Neural progenitor cell (in vitro differentiated cells): ENCODE results near the gene C9. TPM values are rescaled to one million over a fixed set of nuclear protein-coding genes. Genes with fewer than 3 reads are reported as not detected.
"Not testable (repeated sequence)": the region's sequence is repeated elsewhere in the genome, so short reads cannot be mapped to it uniquely, and the experiment has no call there.

Source experiments
- DNase-seq: peaks from one replicate; pipeline ENCODE4 v3.0.0-alpha.2; 2016; ENCODE audit warnings: low spot score
- H2AFZ ChIP-seq: fragments of 200-600 bp; sonication (generic); replicated peaks from 2 replicates; pipeline ENCODE4 v1.6.1; 2016; ENCODE audit warnings: antibody characterized with exemption
- H3F3A ChIP-seq: fragments of 200-600 bp; sonication (generic); 2 replicates; pipeline ENCODE4 v1.6.1; 2016; ENCODE audit warnings: antibody characterized with exemption, low read depth
- H3K27ac ChIP-seq: fragments of 200-600 bp; sonication (generic); 2 replicates; pipeline ENCODE4 v1.5.1; 2016; ENCODE audit warnings: mild to moderate bottlenecking
- H3K27me3 ChIP-seq: fragments of 200-600 bp; sonication (generic); 2 replicates; pipeline ENCODE4 v1.6.1; 2016; ENCODE audit warnings: mild to moderate bottlenecking, moderate library complexity
- H3K36me3 ChIP-seq: fragments of 200-600 bp; sonication (generic); 2 replicates; pipeline ENCODE4 v1.5.1; 2016
- H3K4me1 ChIP-seq: fragments of 200-600 bp; sonication (generic); 2 replicates; pipeline ENCODE4 v1.6.1; 2016; ENCODE audit warnings: mixed run types
- H3K4me2 ChIP-seq: fragments of 200-600 bp; sonication (generic); 2 replicates; pipeline ENCODE4 v1.6.1; 2016
- H3K4me3 ChIP-seq: fragments of 200-600 bp; sonication (generic); 2 replicates; pipeline ENCODE4 v1.5.1; 2016
- H3K79me2 ChIP-seq: fragments of 200-600 bp; sonication (generic); 2 replicates; pipeline ENCODE4 v1.6.1; 2016; ENCODE audit warnings: low read depth
- H3K9ac ChIP-seq: fragments of 200-600 bp; sonication (generic); 2 replicates; pipeline ENCODE4 v1.6.1; 2016
- H3K9me3 ChIP-seq: fragments of 200-600 bp; sonication (generic); 2 replicates; pipeline ENCODE4 v1.5.1; 2016; ENCODE audit warnings: low read depth
- H4K20me1 ChIP-seq: fragments of 200-600 bp; sonication (generic); 2 replicates; pipeline ENCODE4 v1.6.1; 2016; ENCODE audit warnings: low read depth
- H3K27ac Mint-ChIP-seq: 3 replicates; pipeline ENCODE4 v1.8.0; 2021; ENCODE audit warnings: mixed read lengths
- H3K27me3 Mint-ChIP-seq: 2 replicates; pipeline ENCODE4 v1.8.0; 2022; ENCODE audit warnings: low read depth, mild to moderate bottlenecking, inconsistent platforms, moderate library complexity, mixed read lengths; ENCODE audit not compliant: insufficient read depth
- H3K36me3 Mint-ChIP-seq: 3 replicates; pipeline ENCODE4 v1.8.0; 2021; ENCODE audit warnings: mixed read lengths
- H3K4me1 Mint-ChIP-seq: 3 replicates; pipeline ENCODE4 v1.8.0; 2021; ENCODE audit warnings: mixed read lengths
- H3K4me3 Mint-ChIP-seq: 3 replicates; pipeline ENCODE4 v1.8.0; 2021; ENCODE audit warnings: mild to moderate bottlenecking, moderate library complexity, mixed read lengths
- H3K9me3 Mint-ChIP-seq: 3 replicates; pipeline ENCODE4 v1.8.0; 2020; ENCODE audit warnings: mixed read lengths
- CTCF ChIP-seq: fragments of 200-600 bp; sonication (generic); IDR thresholded peaks from 2 replicates; pipeline ENCODE4 v1.5.1; 2017; ENCODE audit warnings: antibody characterized with exemption, mild to moderate bottlenecking
- EZH2 ChIP-seq: fragments of 200-600 bp; sonication (generic); IDR thresholded peaks from 2 replicates; pipeline ENCODE4 v1.6.1; 2017; ENCODE audit warnings: antibody characterized with exemption, mild to moderate bottlenecking, moderate library complexity
- EZH2phosphoT487 ChIP-seq: fragments of 200-600 bp; sonication (generic); IDR thresholded peaks from 2 replicates; pipeline ENCODE4 v1.6.1; 2017; ENCODE audit warnings: antibody characterized with exemption
- total RNA-seq: library from RNA; depleted of rRNA; stranded (reverse); fragments of >200 nt; gene quantifications from 2 replicates; pipeline ENCODE4 v1.2.3, GENCODE V29; 2015; ENCODE audit warnings: low replicate concordance

The C9 gene
- total RNA-seq, 1 donor from 2014 or later = not detected

GRCh38 chr5:39328731-39329130 lies 35.6 kb downstream of the C9 start:
- no peak for DNase-seq
- Histone ChIP-seq H3K9ac (no peak overlapping the region), H3K4me1 (no peaks in the 10 kb centered on the region), H3K27me3 (no peaks in the 10 kb centered on the region), H2AFZ (no peak overlapping the region), H3K36me3 (no peaks in the 10 kb centered on the region), H3K9me3 (no peaks in the 10 kb centered on the region), H3K79me2 (no peaks in the 10 kb centered on the region), H3K4me3 (no peak overlapping the region), H3F3A (no peaks in the 10 kb centered on the region), H3K4me2 (no peak overlapping the region), H4K20me1 (no peaks in the 10 kb centered on the region), H3K27ac (no peak overlapping the region)
- no peak overlapping the region for H3K4me3 Mint-ChIP-seq
- H3K9me3 Mint-ChIP-seq = no peaks in the 10 kb centered on the region
- no peak overlapping the region for H3K27ac Mint-ChIP-seq
- TF ChIP-seq EZH2phosphoT487 = no peak
- TF ChIP-seq EZH2 = no peak
- TF ChIP-seq CTCF = no peak
- H3K27me3 Mint-ChIP-seq = no peaks in the 10 kb centered on the region
- H3K4me1 Mint-ChIP-seq = no peaks in the 10 kb centered on the region
- H3K36me3 Mint-ChIP-seq = no peaks in the 10 kb centered on the region

DNA sequence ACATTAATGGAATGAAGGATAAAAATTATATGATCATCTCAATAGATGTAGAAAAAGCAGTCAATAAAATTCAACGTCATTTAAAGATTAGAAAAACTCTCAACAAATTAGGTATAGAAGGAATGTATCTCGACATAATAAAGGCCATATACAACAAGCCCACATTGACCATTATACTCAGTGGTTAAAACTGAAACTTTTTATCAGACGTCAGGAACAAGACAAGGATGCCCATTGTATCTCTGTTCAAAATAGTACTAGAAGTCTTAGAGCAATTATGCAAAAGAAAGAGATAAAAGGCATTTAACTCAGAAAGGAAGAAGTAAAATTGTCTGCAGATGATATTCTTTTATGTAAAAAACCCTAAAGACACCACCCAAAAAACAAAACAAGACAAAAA lies 40.8 kb downstream of the C9 start:
- no peak overlapping the region for H3K4me3 Mint-ChIP-seq
- H3K36me3 ChIP-seq = no peaks in the 10 kb centered on the region
- H3K4me1 Mint-ChIP-seq = no peaks in the 10 kb centered on the region
- no peak overlapping the region for H3K27ac Mint-ChIP-seq
- H4K20me1 ChIP-seq = no peaks in the 10 kb centered on the region
- no peak for TF ChIP-seq CTCF
- no peak for TF ChIP-seq EZH2phosphoT487
- TF ChIP-seq EZH2 = no peak
- no peaks in the 10 kb centered on the region for H3K27me3 Mint-ChIP-seq
- no peaks in the 10 kb centered on the region for H3K4me1 ChIP-seq
- H3K9me3 Mint-ChIP-seq = no peaks in the 10 kb centered on the region
- H3K4me3 ChIP-seq = no peak overlapping the region
- no peaks in the 10 kb centered on the region for H3K9me3 ChIP-seq
- no peaks in the 10 kb centered on the region for H3F3A ChIP-seq
- H3K27ac ChIP-seq = no peak overlapping the region
- H3K27me3 ChIP-seq = no peaks in the 10 kb centered on the region
- H3K4me2 ChIP-seq = no peak overlapping the region
- DNase-seq = no peak
- no peaks in the 10 kb centered on the region for H3K36me3 Mint-ChIP-seq
- H3K79me2 ChIP-seq = no peaks in the 10 kb centered on the region
- H2AFZ ChIP-seq = no peak overlapping the region
- no peak overlapping the region for H3K9ac ChIP-seq

- Mint-ChIP-seq H3K9me3 (peaks cover 4% of the 10 kb centered on the region), H3K36me3 (no peaks in the 10 kb centered on the region), H3K27me3 (no peaks in the 10 kb centered on the region), H3K27ac (no peak overlapping the region), H3K4me3 (no peak overlapping the region), H3K4me1 (no peaks in the 10 kb centered on the region)
- Histone ChIP-seq H3F3A (no peaks in the 10 kb centered on the region), H3K9ac (no peak overlapping the region), H2AFZ (no peak overlapping the region), H4K20me1 (no peaks in the 10 kb centered on the region), H3K4me3 (no peak overlapping the region), H3K9me3 (no peaks in the 10 kb centered on the region), H3K4me2 (no peak overlapping the region), H3K4me1 (no peaks in the 10 kb centered on the region), H3K36me3 (no peaks in the 10 kb centered on the region), H3K79me2 (no peaks in the 10 kb centered on the region), H3K27ac (no peak overlapping the region), H3K27me3 (no peaks in the 10 kb centered on the region)
- DNase-seq = no peak
- TF ChIP-seq EZH2phosphoT487 (no peak), CTCF (no peak), EZH2 (no peak)
Measured at GRCh38 chr5:39319395-39319794, 44.9 kb downstream of the C9 start.

- H4K20me1 ChIP-seq, H3K79me2 ChIP-seq, H3K27me3 ChIP-seq, H3K4me1 ChIP-seq, H3K9me3 Mint-ChIP-seq, H3K27ac ChIP-seq, H3K36me3 ChIP-seq, H3K4me3 Mint-ChIP-seq, H3K27ac Mint-ChIP-seq, H3K9me3 ChIP-seq, H3F3A ChIP-seq, H3K4me2 ChIP-seq, H3K36me3 Mint-ChIP-seq, H3K27me3 Mint-ChIP-seq, DNase-seq, H2AFZ ChIP-seq, H3K9ac ChIP-seq, H3K4me1 Mint-ChIP-seq, H3K4me3 ChIP-seq: not testable (repeated sequence)
Measured at GRCh38 chr5:39316464-39316863, 47.8 kb downstream of the C9 start.
